GM12891 (cell line): ENCODE data around the gene CPLX3.

Experiments
- DNase-seq: peaks from one replicate; pipeline ENCODE4 v3.0.0; 2011; ENCODE audit warnings: low spot score; ENCODE audit not compliant: insufficient read length
- FAIRE-seq: peaks from 2 replicates; lab custom pipeline; 2011; peaks lifted over from hg19 to GRCh38; lab: Jason Lieb, UNC
- PAX5 ChIP-seq: IDR thresholded peaks from 2 replicates; pipeline ENCODE4 v1.6.1; 2011; ENCODE audit warnings: low read length, moderate library complexity, mild to moderate bottlenecking; ENCODE audit not compliant: insufficient read depth, severe bottlenecking
- POLR2A ChIP-seq: IDR thresholded peaks from 2 replicates; pipeline ENCODE4 v1.6.1; 2011; ENCODE audit warnings: low read depth, low read length, control low read depth
- POLR2AphosphoS5 ChIP-seq: IDR thresholded peaks from 2 replicates; pipeline ENCODE4 v1.6.1; 2011; ENCODE audit warnings: low read depth, low read length, control low read depth
- POU2F2 ChIP-seq: IDR thresholded peaks from 2 replicates; pipeline ENCODE4 v1.6.1; 2011; ENCODE audit warnings: low read depth, mild to moderate bottlenecking, control low read depth, low read length, moderate library complexity
- SPI1 ChIP-seq: IDR thresholded peaks from 2 replicates; pipeline ENCODE4 v1.6.1; 2011; ENCODE audit warnings: low read depth, low read length, control low read depth
- TAF1 ChIP-seq: IDR thresholded peaks from 2 replicates; pipeline ENCODE4 v1.6.1; 2011; ENCODE audit warnings: low read depth, low read length, control low read depth

Gene CPLX3

DNA sequence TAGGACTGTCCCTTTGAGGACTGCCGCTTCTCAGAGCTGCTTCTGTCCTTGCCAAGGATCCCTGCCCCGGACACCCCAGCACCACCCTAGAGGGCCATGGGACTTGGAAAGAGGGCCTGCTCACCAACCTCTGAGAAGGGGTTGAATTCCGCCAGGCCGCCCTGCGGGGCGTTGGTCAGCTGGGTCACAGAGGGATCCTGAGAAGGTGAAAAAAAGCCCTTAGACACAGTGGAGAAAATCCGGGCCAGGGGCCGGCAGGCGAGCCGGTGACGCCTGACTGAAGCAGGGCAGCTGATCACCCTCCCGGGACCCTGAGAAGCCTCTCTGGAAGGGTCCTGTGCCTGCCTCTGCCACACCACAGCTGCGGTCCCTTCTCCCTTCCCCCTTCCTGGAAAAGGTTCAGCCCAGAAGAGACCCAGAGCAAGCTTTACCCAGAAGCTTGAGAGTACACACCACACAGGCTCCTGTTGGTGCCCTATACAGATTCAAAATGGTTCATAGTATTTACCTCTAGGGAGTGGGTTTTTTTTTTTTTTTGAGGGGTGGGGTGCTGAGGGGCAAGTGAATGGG is 28.1 kb downstream of the CPLX3 start:
- FAIRE-seq (no peak), DNase-seq (no peak)
- TF ChIP-seq POLR2A, result no peak
- TF ChIP-seq SPI1, result no peak
- TF ChIP-seq POU2F2, result no peak
- TF ChIP-seq PAX5, result no peak
- no peak for TF ChIP-seq TAF1
- TF ChIP-seq POLR2AphosphoS5, result no peak

DNA sequence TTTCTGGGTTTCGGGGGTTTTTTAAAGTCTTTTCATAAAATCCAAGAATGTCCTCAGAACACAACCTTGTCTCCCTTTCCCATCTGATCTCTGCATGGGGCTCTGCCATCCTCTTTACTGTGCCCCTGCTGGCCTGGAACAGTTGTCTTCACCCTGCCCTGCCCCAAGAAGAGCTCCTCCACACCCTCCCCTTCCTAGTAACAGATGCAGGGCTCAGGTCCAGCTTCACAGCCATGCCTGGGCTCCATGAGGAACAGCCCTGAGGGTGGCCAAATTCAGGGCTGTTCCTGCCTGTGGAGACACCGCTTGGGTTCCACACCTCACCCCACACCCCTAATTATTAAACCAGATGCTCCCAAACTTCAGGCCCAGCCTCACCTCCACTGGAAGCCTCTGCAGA is 29.4 kb downstream of the CPLX3 start:
- no peak for FAIRE-seq
- no peak for TF ChIP-seq SPI1
- no peak for TF ChIP-seq POLR2A
- TF ChIP-seq PAX5, result no peak
- no peak for TF ChIP-seq TAF1
- no peak for TF ChIP-seq POU2F2
- no peak for TF ChIP-seq POLR2AphosphoS5
- no peak for DNase-seq

DNA sequence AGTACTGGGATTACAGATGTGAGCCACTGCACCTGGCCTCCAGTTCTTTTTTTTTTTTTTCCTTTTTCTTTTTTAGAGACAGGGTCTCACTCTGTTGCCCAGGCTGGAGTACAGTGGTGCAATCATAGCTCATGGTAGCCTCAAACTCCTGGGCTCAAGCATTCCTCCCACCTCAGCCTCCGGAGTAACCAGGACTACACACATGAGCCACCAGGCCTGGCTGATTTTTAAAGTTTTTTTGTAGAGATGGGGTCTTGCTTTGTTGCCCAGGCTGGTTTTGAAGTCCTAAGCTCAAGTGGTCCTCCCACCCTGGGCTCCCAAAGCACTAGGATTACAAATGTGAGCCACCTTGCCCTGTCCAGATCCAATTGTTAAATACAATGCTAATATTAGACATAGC is 30.1 kb downstream of the CPLX3 start:
- TF ChIP-seq POLR2AphosphoS5, result no peak
- no peak for TF ChIP-seq POLR2A
- no peak for TF ChIP-seq PAX5
- no peak for TF ChIP-seq SPI1
- no peak for TF ChIP-seq POU2F2
- no peak for TF ChIP-seq TAF1
- DNase-seq (no peak), FAIRE-seq (no peak)

DNA sequence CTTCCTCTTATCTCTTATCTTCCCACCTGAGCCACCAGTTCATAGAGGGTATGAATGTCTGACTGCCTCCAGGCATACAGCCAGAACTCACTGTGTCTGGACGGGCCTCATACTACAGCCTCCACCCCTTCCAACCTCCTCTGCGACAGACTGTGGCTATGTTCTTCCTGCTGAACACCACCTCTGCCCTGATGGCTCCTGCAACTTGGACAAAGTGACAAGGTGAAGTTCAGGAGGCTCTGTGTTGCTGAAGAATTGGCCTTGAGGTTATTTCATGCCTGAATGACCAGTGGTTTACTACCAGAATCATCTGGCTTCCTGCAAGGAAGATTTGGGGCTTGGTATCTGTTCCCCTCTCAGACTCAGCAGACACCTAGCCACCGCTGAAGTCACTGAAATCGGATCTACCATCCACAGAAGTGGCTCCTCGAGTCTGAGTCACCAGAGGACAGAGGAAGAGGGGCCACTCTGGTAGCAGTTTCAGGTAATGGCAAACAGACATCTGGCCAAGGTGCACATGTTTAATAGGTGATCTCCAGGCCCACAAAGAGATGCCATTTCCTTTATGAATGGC is 30.7 kb downstream of the CPLX3 start:
- no peak for DNase-seq
- peak; percentile 96 for FAIRE-seq
- TF ChIP-seq POLR2AphosphoS5 (0 out of 2 replicates have a peak, but pooled peaks have one; percentile 10), POU2F2 (no peak), SPI1 (peak; percentile 91), POLR2A (0 out of 2 replicates have a peak, but pooled peaks have one; percentile 15), PAX5 (no peak), TAF1 (no peak)

DNA sequence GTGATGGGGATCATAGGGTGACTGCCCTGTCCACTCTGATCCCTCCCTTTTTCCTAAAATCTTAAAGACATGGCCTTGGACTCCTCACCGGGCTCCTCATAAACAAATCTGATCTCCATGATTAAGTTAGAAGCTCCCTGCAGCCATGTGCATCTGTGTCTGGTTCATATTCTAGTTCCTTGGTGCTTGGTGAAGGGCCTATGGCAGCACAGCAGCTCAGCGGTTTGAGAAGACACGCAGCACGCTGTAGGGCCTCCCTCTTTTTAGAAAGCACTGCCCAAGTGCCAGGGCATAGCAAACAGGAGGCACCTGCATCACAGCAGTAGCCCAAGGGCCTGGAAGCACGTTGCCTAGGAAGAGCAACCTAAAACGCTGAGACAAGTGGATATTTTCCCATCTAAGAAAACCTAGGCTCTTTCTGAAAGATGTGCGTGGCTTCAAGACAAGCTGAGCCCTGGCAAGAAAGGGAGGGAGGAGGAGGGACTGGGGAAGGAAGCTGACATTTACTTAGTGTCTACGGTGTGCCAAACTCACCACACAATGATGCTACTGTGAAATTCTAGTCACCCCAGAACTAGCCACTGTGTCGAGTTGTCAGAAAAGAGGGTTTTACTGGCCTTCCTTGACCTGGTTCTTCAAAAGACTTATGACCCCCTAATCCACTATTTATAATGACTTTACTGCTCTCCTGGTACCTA is 31.4 kb downstream of the CPLX3 start:
- FAIRE-seq, result peak; percentile 86
- no peak for DNase-seq
- TF ChIP-seq TAF1 (no peak), POU2F2 (no peak)

DNA sequence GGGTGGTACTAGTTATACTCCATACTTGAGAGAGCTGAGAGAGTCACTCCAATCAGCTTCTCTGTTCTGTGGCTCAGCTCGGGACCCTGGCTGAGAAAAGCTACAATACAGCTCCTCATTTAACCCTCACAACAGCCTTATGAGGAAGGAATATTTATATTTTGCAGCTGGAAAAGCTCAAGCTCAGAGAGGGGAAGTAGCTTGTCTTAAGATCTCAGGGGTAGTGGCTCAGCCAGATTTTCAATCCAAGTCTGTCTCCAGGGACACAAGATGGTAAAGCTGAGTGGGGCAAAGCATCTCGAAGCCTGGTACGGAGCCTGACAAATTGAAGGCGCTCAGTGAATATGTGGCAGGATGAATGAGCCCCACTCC is 31.9 kb downstream of the CPLX3 start:
- no peak for DNase-seq
- TF ChIP-seq POLR2A, result no peak
- TF ChIP-seq POLR2AphosphoS5, result no peak
- no peak for TF ChIP-seq SPI1
- TF ChIP-seq TAF1, result no peak
- no peak for TF ChIP-seq POU2F2
- no peak for TF ChIP-seq PAX5
- FAIRE-seq, result no peak

DNA sequence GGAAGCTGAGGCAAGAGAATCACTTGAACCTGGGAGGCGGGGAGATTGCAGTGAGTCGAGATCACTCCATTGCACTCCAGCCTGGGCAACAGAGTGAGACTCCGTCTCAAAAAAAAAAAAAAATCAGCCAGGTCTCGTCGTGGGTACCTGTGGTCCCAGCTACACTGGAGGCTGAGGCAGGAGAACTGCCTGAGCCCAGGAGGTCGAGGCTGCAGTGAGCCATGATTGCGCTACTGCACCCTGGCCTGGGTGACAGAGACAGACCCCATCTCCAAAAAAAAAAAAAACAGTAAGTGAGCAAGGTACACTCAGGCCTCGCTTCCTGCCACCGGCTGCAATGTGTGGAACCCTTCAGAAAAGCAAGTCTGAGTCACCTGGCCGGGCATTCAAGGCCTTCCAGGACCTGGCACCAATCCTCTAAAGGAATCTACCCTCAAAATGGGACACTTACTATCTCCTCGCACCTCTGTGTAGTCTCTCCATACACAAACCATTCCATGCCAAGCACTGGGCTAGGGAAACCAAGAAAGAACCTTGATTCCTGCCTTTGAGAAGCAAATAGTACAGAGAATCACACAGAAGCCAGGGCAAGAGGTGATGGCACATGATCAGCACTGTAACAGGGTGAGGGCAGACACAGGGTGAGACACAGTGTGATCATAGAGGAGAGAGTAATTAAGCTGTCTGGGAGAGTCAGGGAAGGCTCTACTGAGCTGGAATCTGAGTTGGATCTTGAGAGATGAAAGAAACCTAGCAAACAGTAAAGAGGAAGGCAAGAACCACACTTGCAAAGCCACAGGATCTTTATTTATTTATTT is 37.0 kb downstream of the CPLX3 start:
- TF ChIP-seq POU2F2 (no peak), POLR2A (no peak), SPI1 (no peak), TAF1 (no peak), PAX5 (no peak), POLR2AphosphoS5 (no peak)
- FAIRE-seq (peak; percentile 13), DNase-seq (no peak)

DNA sequence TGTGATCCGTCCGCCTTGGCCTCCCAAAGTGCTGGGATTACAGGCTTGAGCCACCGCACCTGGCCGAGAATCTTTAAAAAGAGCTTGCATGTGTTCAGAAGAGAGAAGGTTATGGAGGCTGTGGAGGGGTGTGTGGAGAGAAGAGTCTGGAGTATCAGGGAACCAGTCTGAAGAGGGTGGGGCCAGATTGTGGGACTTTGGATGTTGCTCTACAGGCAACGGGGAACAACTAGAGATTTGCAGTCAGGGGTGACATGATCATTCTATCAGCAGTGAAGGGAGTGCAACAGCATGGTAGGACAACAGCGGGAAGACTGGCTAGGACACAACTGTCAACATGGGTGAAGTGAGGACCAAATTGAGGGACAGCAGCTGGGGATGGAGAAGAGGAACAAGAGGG is 37.9 kb downstream of the CPLX3 start:
- FAIRE-seq, result no peak
- no peak for DNase-seq
- no peak for TF ChIP-seq SPI1

DNA sequence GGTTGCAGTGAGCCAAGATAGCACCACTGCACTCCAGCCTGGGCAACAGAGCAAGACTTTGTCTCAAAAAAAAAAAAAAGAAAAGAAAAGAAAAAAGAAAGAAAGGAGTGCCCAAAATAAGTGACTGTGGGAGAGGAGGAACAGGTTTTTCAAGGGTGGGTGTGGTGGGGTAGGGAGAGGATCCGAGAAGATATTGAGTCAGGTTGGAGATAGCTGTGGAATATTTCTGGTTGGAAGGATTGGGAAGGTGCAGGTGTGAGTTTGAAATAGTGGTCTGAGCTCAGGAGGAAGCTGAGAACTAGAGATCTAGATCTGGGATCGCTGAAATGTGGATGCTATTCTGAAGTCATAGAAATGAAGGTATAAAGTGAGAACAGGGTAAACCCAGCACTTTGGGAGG is 38.9 kb downstream of the CPLX3 start:
- TF ChIP-seq SPI1, result no peak
- no peak for TF ChIP-seq PAX5
- no peak for TF ChIP-seq POLR2A
- no peak for TF ChIP-seq TAF1
- TF ChIP-seq POLR2AphosphoS5, result no peak
- no peak for TF ChIP-seq POU2F2
- DNase-seq (no peak), FAIRE-seq (no peak)

DNA sequence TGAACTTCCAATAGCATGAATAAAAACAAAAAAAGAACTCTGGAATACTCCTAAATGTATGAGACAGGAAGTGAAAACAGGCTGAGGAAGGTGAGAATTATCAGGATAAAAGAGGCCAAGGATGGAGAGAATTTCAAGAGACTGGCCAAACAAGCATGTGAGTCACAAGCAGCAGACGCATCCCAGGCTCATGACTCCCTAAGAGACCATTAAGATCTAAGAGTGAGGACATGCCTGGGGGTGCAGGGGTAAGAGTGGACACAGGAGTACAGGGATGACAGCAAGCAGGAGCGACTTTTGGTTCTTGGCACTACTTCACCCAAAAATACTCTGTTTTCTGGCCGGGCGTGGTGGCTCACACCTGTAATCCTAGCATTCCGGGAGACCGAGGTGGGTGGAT is 39.7 kb downstream of the CPLX3 start:
- DNase-seq (no peak), FAIRE-seq (no peak)
- TF ChIP-seq PAX5 (no peak), POLR2AphosphoS5 (no peak), TAF1 (no peak), SPI1 (no peak), POU2F2 (no peak), POLR2A (no peak)
